Caco-2 (cell line): Measurements from ENCODE around the gene FAM114A1. TPM values are rescaled to one million over a fixed set of nuclear protein-coding genes. Genes with fewer than 3 reads are reported as not detected.

Source experiments
- BruUV-seq: library from RNA; stranded (reverse); fragments of 400-500 nt; replicated peaks from 2 replicates; lab custom pipeline; 2021; lab: Mats Ljungman, UMichigan
- CTCF ChIA-PET: fragments of 300-600 bp; sonication (Branson Sonifier 250); formaldehyde crosslinking; loops from one replicate; lab custom pipeline; 2022; ENCODE audit warnings: antibody characterized with exemption; lab: Charles Lee
- POLR2A ChIA-PET: fragments of 300-600 bp; sonication (Branson Sonifier 250); formaldehyde crosslinking; loops from one replicate; lab custom pipeline; 2022; ENCODE audit warnings: antibody characterized with exemption; lab: Charles Lee
- DNase-seq, 2 experiments: peaks; one replicate each; pipeline versions ENCODE4 v3.0.0 to v3.0.0-alpha.2; 2020 to 2022
- H3K27me3 ChIP-seq: replicated peaks from 2 replicates; pipeline ENCODE4 v1.6.0; 2011; ENCODE audit warnings: low read length; ENCODE audit not compliant: control insufficient read depth, insufficient read depth
- H3K36me3 ChIP-seq: 2 replicates; pipeline ENCODE4 v1.5.1; 2011; ENCODE audit warnings: low read length; ENCODE audit not compliant: control insufficient read depth, insufficient read depth
- H3K4me1 ChIP-seq: fragments of 250-450 bp; sonication (Bioruptor Pico); 2 replicates; pipeline ENCODE4 v1.5.1; 2020; ENCODE audit warnings: mild to moderate bottlenecking
- H3K4me3 ChIP-seq: 2 replicates; pipeline ENCODE4 v1.5.1; 2011; ENCODE audit warnings: low read depth, mild to moderate bottlenecking, control low read depth, low read length
- H3K9me3 ChIP-seq: fragments of 250-450 bp; sonication (Bioruptor Pico); 2 replicates; pipeline ENCODE4 v1.5.1; 2020; ENCODE audit warnings: mild to moderate bottlenecking, moderate library complexity
- H3K27ac Mint-ChIP-seq: one replicate; pipeline ENCODE4 v1.8.0; 2022; ENCODE audit warnings: mixed read lengths; ENCODE audit not compliant: unreplicated experiment
- H3K27me3 Mint-ChIP-seq: one replicate; pipeline ENCODE4 v1.8.0; 2022; ENCODE audit warnings: mixed read lengths; ENCODE audit not compliant: insufficient read depth, unreplicated experiment
- H3K36me3 Mint-ChIP-seq: one replicate; pipeline ENCODE4 v1.8.0; 2022; ENCODE audit warnings: mild to moderate bottlenecking, mixed read lengths; ENCODE audit not compliant: insufficient read depth, unreplicated experiment
- H3K4me1 Mint-ChIP-seq: one replicate; pipeline ENCODE4 v1.8.0; 2022; ENCODE audit warnings: low read depth, mixed read lengths; ENCODE audit not compliant: unreplicated experiment
- H3K4me3 Mint-ChIP-seq: one replicate; pipeline ENCODE4 v1.8.0; 2022; ENCODE audit warnings: mild to moderate bottlenecking, moderate library complexity, mixed read lengths; ENCODE audit not compliant: unreplicated experiment
- H3K9me3 Mint-ChIP-seq: one replicate; pipeline ENCODE4 v1.8.0; 2022; ENCODE audit warnings: mixed read lengths; ENCODE audit not compliant: unreplicated experiment
- intact Hi-C: fragments of 100-400 bp; cut with micrococcal nuclease; formaldehyde crosslinking; loops from one replicate; pipeline ENCODE4 v1.10.0; 2022; ENCODE audit not compliant: unreplicated experiment
- total RNA-seq: library from RNA; stranded (reverse); gene quantifications from 2 replicates; pipeline ENCODE4 v1.2.3, GENCODE V29; 2022
- TF ChIP-seq, protein P1 (sequence below), 2 experiments: fragments of 200-600 bp in 1 of 2; IDR thresholded peaks; 1 replicate in 1 of 2; 2 replicates in 1 of 2; pipeline versions ENCODE4 v1.5.1 to v1.8.0; 2011 to 2022; ENCODE audit warnings: antibody characterized with exemption in 1 of 2, control low read depth in 1 of 2, inconsistent platforms in 1 of 2, low read depth in 1 of 2, low read length in 1 of 2, mild to moderate bottlenecking in 1 of 2, moderate library complexity in 1 of 2; ENCODE audit not compliant: insufficient read depth in 1 of 2, severe bottlenecking in 1 of 2, unreplicated experiment in 1 of 2

Gene FAM114A1
- total RNA-seq, 1 experiment from 2014 or later = 20.8 TPM

DNA sequence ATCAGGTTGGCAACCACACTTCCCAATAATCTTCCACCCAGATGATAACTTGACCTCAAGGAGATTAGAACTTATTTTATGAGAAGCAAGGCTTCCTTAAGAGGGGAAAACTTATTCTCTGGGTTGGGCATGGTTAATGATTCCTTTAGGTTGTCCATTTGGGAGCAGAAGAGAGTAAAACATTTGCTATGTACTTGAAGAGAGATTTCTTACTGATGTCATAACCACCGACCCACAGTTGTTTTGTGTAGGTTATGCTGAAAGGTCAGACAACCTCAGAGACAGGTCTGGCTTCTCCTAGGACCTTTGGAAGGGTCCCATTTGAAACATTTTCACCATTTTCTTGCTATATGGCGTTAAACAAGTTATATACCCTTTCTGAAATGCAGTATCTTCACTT lies 56.1 kb downstream of the FAM114A1 start:
- TF ChIP-seq, protein P1, sequence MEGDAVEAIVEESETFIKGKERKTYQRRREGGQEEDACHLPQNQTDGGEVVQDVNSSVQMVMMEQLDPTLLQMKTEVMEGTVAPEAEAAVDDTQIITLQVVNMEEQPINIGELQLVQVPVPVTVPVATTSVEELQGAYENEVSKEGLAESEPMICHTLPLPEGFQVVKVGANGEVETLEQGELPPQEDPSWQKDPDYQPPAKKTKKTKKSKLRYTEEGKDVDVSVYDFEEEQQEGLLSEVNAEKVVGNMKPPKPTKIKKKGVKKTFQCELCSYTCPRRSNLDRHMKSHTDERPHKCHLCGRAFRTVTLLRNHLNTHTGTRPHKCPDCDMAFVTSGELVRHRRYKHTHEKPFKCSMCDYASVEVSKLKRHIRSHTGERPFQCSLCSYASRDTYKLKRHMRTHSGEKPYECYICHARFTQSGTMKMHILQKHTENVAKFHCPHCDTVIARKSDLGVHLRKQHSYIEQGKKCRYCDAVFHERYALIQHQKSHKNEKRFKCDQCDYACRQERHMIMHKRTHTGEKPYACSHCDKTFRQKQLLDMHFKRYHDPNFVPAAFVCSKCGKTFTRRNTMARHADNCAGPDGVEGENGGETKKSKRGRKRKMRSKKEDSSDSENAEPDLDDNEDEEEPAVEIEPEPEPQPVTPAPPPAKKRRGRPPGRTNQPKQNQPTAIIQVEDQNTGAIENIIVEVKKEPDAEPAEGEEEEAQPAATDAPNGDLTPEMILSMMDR (IDR thresholded peaks at IDR 0.05; ENCODE audit: insufficient read depth in 1 of 2, low read depth in 1 of 2, low read length in 1 of 2, severe bottlenecking in 1 of 2, unreplicated experiment in 1 of 2) = no peak
- no peaks in the 10 kb centered on the region for H3K9me3 ChIP-seq
- intact Hi-C loops = no loop called here
- no TSS peak for BruUV-seq
- no peaks in the 10 kb centered on the region for H3K36me3 ChIP-seq
- H3K27me3 ChIP-seq = no peaks in the 10 kb centered on the region
- no peaks in the 10 kb centered on the region for H3K36me3 Mint-ChIP-seq
- no peak overlapping the region for H3K4me3 Mint-ChIP-seq
- no peak for DNase-seq
- H3K27ac Mint-ChIP-seq = no peak overlapping the region
- ChIA-PET POLR2A (interaction anchor here (0.8 kb wide), 1 partner anchor 791 kb away, joined by 3 read pairs; no protein-coding TSS in a partner anchor), CTCF (no interaction called here)
- no peaks in the 10 kb centered on the region for H3K27me3 Mint-ChIP-seq
- H3K4me1 ChIP-seq = no peaks in the 10 kb centered on the region
- H3K4me3 ChIP-seq = no peak overlapping the region
- no peaks in the 10 kb centered on the region for H3K4me1 Mint-ChIP-seq
- no peaks in the 10 kb centered on the region for H3K9me3 Mint-ChIP-seq

DNA sequence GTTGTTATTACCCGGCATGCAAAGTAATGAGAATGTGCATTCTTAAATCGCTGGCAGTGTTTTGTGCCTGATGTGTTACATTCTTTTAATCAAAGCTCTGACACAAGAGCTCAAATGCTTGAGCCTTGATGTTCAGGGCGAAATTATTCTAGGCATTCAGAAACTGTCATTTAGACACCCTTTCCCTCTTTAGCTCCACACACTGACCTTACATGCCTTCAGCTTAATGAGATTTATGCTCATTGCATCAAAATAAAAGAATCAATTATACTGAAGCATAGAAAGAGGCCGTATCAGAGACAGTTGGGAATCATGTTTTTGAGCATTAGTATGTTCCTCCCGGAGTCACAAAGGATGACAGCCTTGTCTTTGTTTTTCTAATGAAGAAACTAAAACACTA lies 56.7 kb downstream of the FAM114A1 start:
- ChIA-PET POLR2A (interaction anchor here (0.8 kb wide), 1 partner anchor 792 kb away, joined by 3 read pairs; no protein-coding TSS in a partner anchor), CTCF (no interaction called here)
- Mint-ChIP-seq H3K27ac (no peak overlapping the region), H3K27me3 (no peaks in the 10 kb centered on the region), H3K36me3 (no peaks in the 10 kb centered on the region), H3K4me1 (no peaks in the 10 kb centered on the region), H3K9me3 (no peaks in the 10 kb centered on the region), H3K4me3 (no peak overlapping the region)
- no peaks in the 10 kb centered on the region for H3K36me3 ChIP-seq
- BruUV-seq = no TSS peak
- no peaks in the 10 kb centered on the region for H3K27me3 ChIP-seq
- TF ChIP-seq, protein P1 (IDR thresholded peaks at IDR 0.05; ENCODE audit: insufficient read depth in 1 of 2, low read depth in 1 of 2, low read length in 1 of 2, severe bottlenecking in 1 of 2, unreplicated experiment in 1 of 2) = no peak
- H3K4me1 ChIP-seq = no peaks in the 10 kb centered on the region
- intact Hi-C loops = no loop called here
- no peak for DNase-seq
- H3K4me3 ChIP-seq = no peak overlapping the region
- no peaks in the 10 kb centered on the region for H3K9me3 ChIP-seq

DNA sequence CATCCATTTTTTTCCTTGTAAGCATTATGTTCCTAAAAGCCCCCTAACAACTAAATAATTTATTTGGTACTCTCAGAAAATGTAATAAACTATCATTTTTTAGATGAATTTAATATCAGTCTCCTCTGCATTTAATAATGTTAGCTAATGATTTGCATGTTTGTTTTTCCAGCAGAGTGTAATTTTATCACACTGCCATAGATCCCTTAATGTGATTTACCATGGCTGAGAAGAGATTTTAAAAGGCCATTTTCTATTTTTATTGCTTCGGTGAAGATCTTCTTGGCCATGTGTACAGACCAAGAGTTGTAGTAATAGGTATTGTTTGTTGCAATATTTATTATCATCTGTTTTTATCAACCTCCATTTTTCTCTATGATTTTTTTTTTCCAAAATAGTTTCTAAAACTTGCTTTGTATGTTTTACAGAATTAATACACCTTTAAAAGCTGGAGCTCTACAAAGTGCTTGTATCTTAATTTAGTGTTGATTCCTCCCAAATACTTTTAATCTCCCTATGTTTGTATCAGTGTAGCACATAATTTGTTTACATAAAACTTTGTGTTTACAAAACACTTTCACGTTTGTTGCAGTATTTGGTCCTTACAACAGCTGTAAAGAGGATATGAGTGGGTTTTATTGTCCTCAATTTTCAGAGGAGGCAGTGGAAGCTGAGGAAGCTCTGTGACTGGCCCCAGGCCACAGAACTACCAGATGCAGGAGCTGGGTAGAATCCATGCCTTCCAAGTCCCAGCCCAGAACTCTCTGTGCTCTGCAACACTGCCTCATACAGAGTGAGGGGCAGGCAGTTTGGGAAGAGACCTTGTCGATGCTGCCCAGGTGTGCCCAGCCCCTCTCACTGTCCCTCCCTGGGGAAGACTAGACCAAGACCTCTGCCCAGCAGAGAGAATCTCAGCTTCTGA lies 58.1 kb downstream of the FAM114A1 start:
- no peak for DNase-seq
- H3K4me3 Mint-ChIP-seq = no peak overlapping the region
- Histone ChIP-seq H3K4me3 (no peak overlapping the region), H3K9me3 (no peaks in the 10 kb centered on the region), H3K27me3 (no peaks in the 10 kb centered on the region), H3K36me3 (no peaks in the 10 kb centered on the region), H3K4me1 (no peaks in the 10 kb centered on the region)
- POLR2A ChIA-PET = no interaction called here
- CTCF ChIA-PET = no interaction called here
- no peaks in the 10 kb centered on the region for H3K27me3 Mint-ChIP-seq
- intact Hi-C loops = no loop called here
- H3K9me3 Mint-ChIP-seq = no peaks in the 10 kb centered on the region
- H3K4me1 Mint-ChIP-seq = no peaks in the 10 kb centered on the region
- no peak overlapping the region for H3K27ac Mint-ChIP-seq
- BruUV-seq = no TSS peak
- TF ChIP-seq, protein P1 (IDR thresholded peaks at IDR 0.05; ENCODE audit: insufficient read depth in 1 of 2, low read depth in 1 of 2, low read length in 1 of 2, severe bottlenecking in 1 of 2, unreplicated experiment in 1 of 2) = no peak
- no peaks in the 10 kb centered on the region for H3K36me3 Mint-ChIP-seq
